HG03558 (cell line): ENCODE data around the gene MPZL3.
A peak's percentile ranks its signal among the peaks of the same experiment; 100 is the strongest.

ENCODE experiments used
- ATAC-seq: cut with Tn5 transposase; IDR thresholded peaks from one replicate; pipeline ENCODE4 v1.9.1; 2021; ENCODE audit warnings: moderate number of reproducible peaks; ENCODE audit not compliant: unreplicated experiment; ENCODE audit errors: extremely low read depth

Gene MPZL3

DNA sequence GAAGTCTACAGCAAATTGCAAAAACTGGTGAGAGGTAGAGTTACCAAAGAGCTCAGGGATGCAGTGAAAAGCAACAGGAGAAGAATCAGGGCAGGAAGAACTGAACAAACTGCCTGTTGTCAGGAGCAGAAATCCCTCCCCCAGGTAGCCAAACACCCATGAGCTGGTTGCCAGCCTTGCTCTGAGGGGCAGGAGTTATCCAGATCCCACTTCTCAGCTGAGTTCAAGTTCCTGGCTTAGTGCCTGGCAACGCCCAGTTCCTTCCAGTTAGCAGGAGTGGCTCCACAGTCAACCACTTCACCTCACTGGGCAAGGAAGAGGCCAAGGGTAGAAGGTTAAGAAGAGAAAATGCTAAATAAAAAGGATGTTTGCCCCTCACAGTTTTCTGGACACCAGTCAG, 13.8 kb upstream of the MPZL3 start:
- no peak for ATAC-seq

- no peak for ATAC-seq
Measured at GRCh38 chr11:118264569-118265465, 12.7 kb upstream of the MPZL3 start.

DNA sequence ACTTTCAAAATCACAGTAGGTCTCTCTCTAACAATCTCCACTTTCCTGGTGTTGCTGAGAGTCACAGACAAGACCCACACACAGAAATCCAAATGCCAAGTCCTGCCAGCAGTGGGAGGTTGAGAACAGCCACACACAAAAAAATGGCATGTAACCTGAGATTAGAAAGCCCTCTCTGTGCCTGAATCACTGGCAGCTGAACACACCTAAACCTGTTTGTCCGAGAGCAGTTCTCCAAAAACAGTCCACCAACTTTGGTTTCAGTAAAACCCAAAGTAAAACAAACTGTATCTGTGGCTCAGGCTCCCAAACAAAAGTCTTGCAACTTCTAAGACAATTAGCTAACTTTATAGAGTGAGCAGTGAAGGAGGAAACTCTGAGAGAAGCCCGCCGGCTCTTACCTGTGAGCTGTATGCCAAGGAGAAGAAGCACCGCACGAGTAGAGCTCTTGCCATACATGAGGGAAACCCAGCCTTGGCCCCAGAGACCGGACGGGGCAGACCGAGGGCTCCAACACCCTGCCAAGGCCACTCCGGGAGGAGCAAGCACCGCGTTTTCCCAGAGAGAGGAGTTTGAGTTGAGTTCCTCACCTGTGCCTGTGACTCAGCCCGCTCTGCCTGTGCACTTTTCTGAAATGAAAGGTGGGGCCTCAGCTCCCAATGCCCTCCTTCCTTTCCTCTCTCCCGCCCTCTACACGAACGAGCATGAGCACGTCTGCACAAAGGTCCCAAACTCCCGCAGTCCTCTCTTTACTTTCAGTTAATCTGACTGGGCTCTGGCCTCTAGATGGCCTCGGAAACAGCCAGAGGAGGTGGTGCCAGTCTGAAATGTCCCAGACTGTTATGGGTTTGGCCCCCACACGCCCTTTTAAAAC, 11.8 kb upstream of the MPZL3 start, which contains the start of gene MPZL2:
Gene MPZL2, minus strand, starts transcription at position 603 of the 874 bp plus-strand sequence. Its CDS starts 144 bp downstream, at position 459.
- no peak for ATAC-seq

GRCh38 chr11:118263112-118263511, 10.9 kb upstream of the MPZL3 start:
- no peak for ATAC-seq

DNA sequence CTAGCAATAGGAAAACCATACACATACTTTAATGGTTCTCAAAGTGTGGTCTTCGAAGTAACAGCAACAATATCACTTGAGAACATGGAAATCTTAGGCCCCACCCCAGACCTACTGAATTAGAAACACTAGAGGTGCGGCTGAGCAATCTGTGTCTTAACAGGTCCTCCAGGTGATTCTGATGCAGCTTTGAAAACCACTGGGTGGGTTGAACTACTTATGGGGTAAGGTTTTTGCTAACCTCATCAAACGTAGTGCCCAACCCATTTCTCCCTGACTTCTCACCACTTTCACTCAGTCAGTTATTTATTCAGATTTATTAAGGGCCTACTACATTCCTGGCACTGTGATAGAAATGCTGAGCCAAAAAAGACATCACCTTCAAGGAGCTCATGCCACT, 8.2 kb upstream of the MPZL3 start:
- ATAC-seq: no peak

DNA sequence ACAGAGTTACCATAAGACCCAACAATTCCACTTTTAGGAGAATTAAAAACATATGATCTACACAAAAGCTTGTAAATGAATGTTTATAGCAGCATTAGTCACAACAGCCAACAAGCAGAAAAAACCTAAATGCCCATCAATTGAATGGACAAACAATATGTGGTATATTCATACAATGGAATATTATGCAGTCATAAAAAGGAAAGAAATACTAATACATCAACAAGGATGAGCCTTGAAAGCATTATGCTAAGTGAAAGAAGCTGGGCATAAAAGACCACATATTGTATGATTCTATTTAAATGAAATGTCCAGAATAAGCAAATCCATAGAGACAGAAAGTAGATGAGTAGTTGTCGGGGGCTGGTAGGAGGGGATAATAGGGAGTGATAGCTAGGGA, 7.0 kb upstream of the MPZL3 start:
- no peak for ATAC-seq

- ATAC-seq: no peak
Measured at GRCh38 chr11:118258410-118258809, 6.2 kb upstream of the MPZL3 start.

DNA sequence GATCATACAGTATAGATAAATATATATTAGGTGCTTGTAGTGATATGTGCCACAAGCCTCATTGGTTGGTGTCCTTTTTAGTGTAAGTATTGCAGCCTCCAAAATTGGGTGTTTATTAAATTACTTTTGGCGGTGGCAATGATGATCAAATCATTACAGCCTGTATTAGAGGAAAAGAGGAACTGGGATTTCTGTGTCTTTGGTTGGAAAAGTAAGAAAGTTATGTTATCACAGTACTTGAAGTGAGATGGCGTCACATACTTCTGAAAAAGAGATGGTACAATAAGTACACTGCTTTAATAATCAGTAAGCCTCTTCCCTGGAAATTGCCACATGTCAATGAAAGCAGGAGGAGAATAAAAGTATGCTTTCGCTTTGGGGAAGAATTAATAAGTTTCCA, 523 bp upstream of the MPZL3 start:
- ATAC-seq: no peak

- ATAC-seq: no peak
Measured at GRCh38 chr11:118247041-118247440, 5.1 kb downstream of the MPZL3 start.

DNA sequence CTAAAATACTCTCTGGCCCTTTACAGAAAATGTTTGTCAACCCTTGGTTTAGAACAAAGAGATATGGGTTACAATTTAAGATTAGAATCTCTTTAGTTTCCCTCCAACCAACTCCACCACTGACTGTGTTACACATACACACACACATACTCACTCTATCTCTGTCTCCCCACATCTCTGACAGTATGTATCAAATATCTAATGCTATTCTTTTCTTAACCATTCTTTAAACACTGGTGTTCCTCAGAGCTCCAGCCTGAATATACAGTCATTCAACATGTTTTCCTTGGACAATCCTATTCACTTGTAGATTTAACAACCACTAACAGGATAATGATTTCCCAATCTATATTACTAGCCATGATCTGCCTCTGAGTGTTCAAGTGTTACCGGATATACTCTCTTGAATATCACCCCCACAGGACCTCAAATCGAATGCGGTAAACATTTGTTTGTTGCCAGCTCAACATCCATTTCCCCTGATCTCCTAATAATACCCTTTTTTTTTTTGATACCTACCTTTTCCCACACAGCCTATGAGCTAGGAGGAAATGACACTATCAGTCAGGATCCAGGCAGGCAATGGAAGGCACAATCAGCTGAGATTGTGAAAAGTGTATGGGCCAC, 6.1 kb downstream of the MPZL3 start:
- no peak for ATAC-seq

GRCh38 chr11:118243993-118244762, 8.0 kb downstream of the MPZL3 start:
- ATAC-seq: no peak

DNA sequence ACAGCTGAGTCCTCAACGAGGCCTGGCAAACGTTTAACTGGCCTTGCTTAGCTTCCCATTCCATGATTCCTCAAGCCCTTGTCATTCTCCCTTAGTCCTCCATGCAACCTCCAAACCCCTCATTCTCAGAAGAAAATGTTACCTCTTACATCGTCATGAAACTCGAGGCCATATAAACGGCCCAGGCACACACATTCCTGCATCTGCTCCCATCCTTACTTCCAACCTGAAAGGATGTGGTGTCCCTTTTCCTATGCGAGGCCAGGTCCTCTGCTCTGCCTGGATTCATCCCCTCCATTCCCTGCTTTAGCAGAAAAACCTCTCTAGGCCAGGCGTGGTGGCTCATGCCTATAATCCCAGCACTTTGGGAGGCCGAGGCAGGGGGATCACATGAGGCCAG, 9.0 kb downstream of the MPZL3 start:
- no peak for ATAC-seq

- no peak for ATAC-seq
Measured at GRCh38 chr11:118241764-118242098, 10.4 kb downstream of the MPZL3 start.

DNA sequence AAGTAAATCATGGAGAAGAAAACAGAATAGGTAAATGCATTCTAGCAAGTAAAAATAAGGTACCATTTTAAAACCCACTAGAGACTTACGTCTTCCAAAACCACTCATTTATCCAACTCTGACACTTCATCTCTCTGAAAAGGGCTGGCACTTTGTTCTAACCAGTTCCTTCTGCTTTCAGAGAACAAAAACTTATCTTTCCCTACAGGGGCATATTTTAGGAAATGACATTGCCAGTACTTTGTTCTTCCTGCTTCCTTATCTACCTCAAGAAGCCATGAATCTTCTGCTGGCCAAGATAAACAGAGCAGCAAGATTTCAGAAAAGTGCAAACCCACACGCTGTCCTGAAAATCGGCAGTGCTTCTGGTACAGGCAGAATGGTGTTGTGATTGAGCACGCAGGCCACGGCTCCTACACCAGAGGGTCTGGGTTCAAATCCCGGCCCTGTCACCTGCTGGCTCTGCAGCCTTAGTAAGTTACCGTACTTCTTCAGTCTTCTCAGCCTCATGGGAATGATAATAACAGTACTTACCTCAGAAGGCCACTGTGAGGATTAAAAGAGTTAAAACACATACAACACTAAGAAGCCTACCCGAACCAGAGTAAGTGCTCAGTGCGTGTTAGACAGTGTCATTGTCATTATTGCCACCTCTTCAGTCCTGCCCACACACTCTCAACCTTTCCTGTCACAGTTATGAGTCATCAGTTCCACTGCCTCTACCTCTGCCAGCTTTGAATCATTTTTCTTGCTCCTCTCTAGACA, 11.0 kb downstream of the MPZL3 start:
- peak; percentile 87 for ATAC-seq

- no peak for ATAC-seq
Measured at GRCh38 chr11:118239509-118240205, 12.5 kb downstream of the MPZL3 start.

DNA sequence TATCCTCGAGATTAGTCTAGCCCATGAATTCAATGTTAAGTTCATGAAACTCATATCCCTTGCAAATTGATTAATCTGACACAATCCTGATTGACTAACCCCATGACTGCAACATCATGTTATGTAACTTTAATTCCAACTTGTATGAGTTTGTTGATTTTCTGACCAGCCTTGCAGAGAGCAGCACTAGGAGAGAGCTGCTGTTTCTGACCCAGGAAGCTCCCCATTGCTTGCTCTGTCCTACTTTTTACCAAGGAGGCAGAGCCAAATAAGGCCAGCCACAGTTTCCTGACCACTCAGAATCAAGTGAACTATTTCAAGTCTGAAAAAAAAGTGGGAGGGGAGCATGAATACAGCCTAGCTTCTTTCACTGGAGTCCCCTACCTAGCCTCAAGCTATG, 13.2 kb downstream of the MPZL3 start:
- ATAC-seq: no peak

DNA sequence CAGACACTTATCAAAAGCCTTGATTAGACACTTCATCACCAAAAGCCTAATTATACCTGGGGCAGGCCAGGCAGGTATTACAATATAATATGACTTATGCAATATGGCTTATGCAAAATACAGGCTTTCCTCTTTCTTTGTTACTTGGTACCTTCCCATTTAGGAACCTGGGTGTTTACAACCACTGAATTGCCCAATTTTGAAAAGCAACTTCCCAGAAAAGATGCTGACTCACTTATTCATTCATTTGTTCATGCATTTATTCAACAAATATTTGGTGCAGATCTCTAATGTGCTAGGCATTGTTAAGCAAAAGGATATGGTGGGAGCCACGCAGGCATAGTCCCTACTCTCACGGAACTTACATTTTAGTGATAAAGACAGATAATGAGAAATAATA, 13.7 kb downstream of the MPZL3 start:
- no peak for ATAC-seq

DNA sequence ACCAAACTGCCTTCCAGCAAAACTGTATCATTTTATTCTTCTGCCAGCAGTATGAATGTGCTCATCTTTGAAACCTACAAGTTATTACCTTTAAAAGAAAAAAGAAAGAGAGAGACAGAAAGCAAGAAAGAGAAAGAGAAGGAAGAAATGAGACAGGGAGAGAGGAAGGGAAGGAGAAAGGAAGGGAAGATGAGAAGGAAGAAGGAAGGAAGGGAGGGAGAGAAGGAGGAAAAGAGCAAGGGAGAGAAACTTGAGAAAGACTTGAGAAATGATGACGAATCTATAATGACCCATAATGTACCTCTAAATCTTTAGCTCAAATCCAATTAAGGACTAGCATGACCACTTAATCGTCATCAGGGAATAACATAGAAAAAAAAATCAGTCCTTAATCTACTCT, 16.0 kb downstream of the MPZL3 start:
- ATAC-seq: no peak

GRCh38 chr11:118234833-118235232, 17.3 kb downstream of the MPZL3 start:
- no peak for ATAC-seq
